ENCODE results near the gene SEPTIN3. TPM values are rescaled to one million over a fixed set of nuclear protein-coding genes. Genes with fewer than 3 reads are reported as not detected.
A peak's percentile ranks its signal among the peaks of the same experiment; 100 is the strongest.

SEPTIN3 gene
- total and polyA plus RNA-seq, 9 of the 15 experiments (the other 6 are each of a cell fraction or from before 2014, with no cell fraction given): 0.06 TPM; not detected in 8

GRCh38 chr22:41946629-41947423 lies 22.4 kb upstream of the SEPTIN3 start, which contains the start of gene CENPM (continued):
- TF ChIP-seq CTBP1 (IDR thresholded peaks at IDR 0.05; ENCODE audit: borderline replicate concordance): peak; percentile 38; the same call in 1 of the 2 replicates
- TF ChIP-seq NEUROD1 (IDR thresholded peaks at IDR 0.05; ENCODE audit: borderline replicate concordance, low read depth, low read length, partially characterized antibody): peak; percentile 86
- no peak for TF ChIP-seq ZNF3 (CRISPR knock-in tag; IDR thresholded peaks at IDR 0.05)
- TF ChIP-seq SP2 (IDR thresholded peaks at IDR 0.05; ENCODE audit: extremely low read depth, low read depth, low read length, poor library complexity, severe bottlenecking): peak; percentile 68
- no peak for TF ChIP-seq CEBPG (CRISPR knock-in tag; IDR thresholded peaks at IDR 0.05)
- TF ChIP-seq CEBPG (tag; conservative IDR thresholded peaks at IDR 0.05 in 1 of 2, IDR thresholded peaks at IDR 0.05 in 1 of 2): no peak
- TF ChIP-seq SMAD1 (IDR thresholded peaks at IDR 0.05; ENCODE audit: low read depth, low read length, partially characterized antibody): peak; percentile 28
- TF ChIP-seq, protein P1, sequence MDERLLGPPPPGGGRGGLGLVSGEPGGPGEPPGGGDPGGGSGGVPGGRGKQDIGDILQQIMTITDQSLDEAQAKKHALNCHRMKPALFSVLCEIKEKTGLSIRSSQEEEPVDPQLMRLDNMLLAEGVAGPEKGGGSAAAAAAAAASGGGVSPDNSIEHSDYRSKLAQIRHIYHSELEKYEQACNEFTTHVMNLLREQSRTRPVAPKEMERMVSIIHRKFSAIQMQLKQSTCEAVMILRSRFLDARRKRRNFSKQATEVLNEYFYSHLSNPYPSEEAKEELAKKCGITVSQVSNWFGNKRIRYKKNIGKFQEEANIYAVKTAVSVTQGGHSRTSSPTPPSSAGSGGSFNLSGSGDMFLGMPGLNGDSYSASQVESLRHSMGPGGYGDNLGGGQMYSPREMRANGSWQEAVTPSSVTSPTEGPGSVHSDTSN (CRISPR knock-in tag; IDR thresholded peaks at IDR 0.05; ENCODE audit: low read depth): no peak
- TF ChIP-seq, protein P1 (tag; conservative IDR thresholded peaks at IDR 0.05; ENCODE audit: low read depth): peak; percentile 79
- 0 out of 2 replicates have a peak, but pooled peaks have one; percentile 34 for TF ChIP-seq LEF1 (IDR thresholded peaks at IDR 0.05)
- peak; percentile 63 for TF ChIP-seq HDAC2 (IDR thresholded peaks at IDR 0.05)
- no peak for TF ChIP-seq SETDB1 (IDR thresholded peaks at IDR 0.05; ENCODE audit: low read length)
- peak; percentile 78; the same call in 1 of the 2 replicates for TF ChIP-seq PHF8 (IDR thresholded peaks at IDR 0.05; ENCODE audit: borderline replicate concordance, low read length)
- no peak for TF ChIP-seq HINFP (tag; conservative IDR thresholded peaks at IDR 0.05; ENCODE audit: low read depth)
- peak; percentile 94 for TF ChIP-seq MBD2 (IDR thresholded peaks at IDR 0.05; ENCODE audit: borderline replicate concordance, low read depth)
- TF ChIP-seq NR0B1 (IDR thresholded peaks at IDR 0.05; ENCODE audit: partially characterized antibody): no peak
- no peak for TF ChIP-seq RBM14 (IDR thresholded peaks at IDR 0.05; ENCODE audit: borderline replicate concordance, insufficient read depth, low read depth, low read length)
- no peak for TF ChIP-seq CREM (IDR thresholded peaks at IDR 0.05; ENCODE audit: low read depth)
- TF ChIP-seq POLR2G (IDR thresholded peaks at IDR 0.05; ENCODE audit: low read depth, low read length): peak; percentile 91
- peak; percentile 44 for TF ChIP-seq SP1 (CRISPR knock-in tag; IDR thresholded peaks at IDR 0.05)
